Kasumi-1 (cell line): ENCODE results near the gene POP4.
A peak's percentile ranks its signal among the peaks of the same experiment; 100 is the strongest.
"Not testable (repeated sequence)": the region's sequence is repeated elsewhere in the genome, so short reads cannot be mapped to it uniquely, and the experiment has no call there.

Experiments used
- DNase-seq, 2 experiments: peaks; one replicate each; lab custom pipeline; 2025; lab: John Stamatoyannopoulos, UW

The POP4 gene

GRCh38 chr19:29612121-29612520, 6.0 kb downstream of the POP4 start:
- DNase-seq: no peak

GRCh38 chr19:29612801-29613595, 6.9 kb downstream of the POP4 start:
- no peak for DNase-seq

DNA sequence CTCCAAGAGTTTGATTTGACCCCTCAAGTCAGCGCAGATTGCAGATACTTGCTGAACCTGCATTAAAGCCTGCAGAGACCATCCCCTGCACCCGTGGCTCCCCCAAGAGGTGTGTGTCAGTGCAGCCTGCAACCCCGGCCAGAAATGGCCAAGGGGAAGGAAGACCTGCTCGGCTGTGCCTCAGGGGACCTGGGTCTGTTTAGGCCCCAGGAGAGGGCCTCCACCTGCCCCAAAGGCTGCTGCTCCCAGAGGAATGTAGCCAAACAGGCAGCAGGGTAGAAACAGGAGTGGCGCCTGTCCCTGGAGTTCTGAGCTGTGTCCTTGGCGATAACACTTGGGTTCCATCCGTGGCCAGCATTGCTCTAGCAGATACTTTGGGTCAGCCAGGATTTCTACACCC, 8.0 kb downstream of the POP4 start:
- no peak for DNase-seq

- DNase-seq: no peak
Observed at GRCh38 chr19:29614780-29615179, 8.7 kb downstream of the POP4 start.

DNA sequence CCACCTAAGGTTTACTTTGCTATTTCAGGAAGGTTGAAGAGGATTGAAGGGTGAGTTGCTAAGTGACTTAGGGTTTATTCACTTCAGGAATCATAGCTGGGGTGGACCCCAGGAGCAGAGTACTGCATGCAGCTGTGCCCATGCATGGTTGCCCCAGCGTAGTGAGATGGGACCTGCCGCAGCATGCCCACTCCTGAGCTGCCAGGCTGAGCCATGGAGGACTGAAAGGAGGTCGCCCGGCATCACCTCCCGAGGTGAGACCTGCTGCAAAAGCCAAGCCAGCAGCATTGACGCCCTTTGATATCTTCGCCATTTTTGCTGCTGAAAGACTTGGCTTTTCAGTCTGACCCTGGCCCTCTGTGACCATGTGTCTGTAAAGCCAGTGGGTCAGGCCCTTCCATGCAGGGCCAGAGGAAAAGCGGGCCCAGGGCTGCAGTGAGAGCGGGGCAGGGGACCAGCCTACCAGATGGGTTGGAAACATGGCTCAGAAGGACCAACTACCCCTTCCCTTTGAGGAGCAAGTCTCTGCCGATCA, 9.9 kb downstream of the POP4 start:
- DNase-seq: no peak

GRCh38 chr19:29616541-29616940, 10.5 kb downstream of the POP4 start:
- DNase-seq: no peak

- DNase-seq: no peak
Observed at GRCh38 chr19:29617366-29618266, 11.5 kb downstream of the POP4 start.

DNA sequence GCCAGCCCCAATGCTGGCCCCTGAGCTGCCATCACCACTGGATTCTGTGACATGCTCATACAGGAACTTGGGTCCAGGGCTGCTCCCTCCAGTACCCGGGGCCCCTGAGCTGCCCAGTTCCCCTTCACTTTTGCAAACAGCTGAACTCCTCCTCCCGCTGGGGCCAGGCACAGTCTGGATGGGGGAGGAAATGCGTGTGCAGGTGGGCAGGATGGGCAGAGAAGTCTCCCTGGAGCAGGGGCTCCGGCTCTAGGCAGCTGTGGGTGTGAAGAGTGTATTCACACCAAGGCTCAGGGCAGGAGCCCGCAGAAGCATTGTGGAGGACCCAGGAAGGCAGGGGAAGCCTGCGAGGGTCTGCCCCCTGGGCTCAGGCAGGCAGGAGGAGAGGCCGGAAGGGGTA, 12.4 kb downstream of the POP4 start:
- DNase-seq: no peak

DNA sequence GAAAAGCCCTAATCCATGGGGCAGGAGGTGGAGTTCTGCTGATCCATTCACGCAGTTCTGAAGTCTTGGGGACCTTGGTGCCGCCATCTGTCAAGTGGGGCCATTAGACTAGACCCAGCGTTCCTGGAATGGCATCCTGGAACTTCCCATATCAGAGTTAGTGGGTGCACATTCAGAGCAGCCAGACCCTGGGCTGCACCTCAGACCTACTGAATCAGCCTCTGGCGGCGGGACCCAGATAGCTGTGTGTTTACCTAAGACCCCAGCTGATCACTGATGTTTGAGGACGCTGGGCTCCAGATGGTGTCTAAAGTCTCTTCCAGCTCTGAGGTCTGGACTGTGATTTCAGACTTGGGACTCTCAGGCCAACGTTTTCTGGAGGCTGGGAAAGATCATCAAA, 12.8 kb downstream of the POP4 start:
- no peak for DNase-seq

DNA sequence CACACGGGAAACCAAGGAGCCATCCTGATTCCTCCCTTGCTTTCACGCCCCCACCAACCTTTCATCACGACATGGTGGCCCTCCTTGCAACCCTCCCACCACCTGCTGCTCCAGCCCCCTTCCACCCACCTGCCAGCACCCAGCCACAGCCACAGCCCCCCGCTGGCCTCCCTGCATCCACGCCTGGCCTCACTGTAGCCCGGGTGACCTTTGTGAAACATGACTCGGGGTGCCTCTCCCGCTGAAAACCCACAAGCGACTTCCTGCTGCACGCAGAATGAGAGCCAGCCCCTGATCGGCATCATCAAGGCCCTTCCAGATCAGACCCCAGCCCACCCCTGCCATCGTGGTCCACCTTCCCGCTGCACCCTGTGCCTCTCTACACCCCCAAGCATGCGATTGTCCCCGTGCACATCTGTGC, 14.9 kb downstream of the POP4 start:
- no peak for DNase-seq

- DNase-seq: peak; percentile 20
Observed at GRCh38 chr19:29622166-29623070, 16.3 kb downstream of the POP4 start.

DNA sequence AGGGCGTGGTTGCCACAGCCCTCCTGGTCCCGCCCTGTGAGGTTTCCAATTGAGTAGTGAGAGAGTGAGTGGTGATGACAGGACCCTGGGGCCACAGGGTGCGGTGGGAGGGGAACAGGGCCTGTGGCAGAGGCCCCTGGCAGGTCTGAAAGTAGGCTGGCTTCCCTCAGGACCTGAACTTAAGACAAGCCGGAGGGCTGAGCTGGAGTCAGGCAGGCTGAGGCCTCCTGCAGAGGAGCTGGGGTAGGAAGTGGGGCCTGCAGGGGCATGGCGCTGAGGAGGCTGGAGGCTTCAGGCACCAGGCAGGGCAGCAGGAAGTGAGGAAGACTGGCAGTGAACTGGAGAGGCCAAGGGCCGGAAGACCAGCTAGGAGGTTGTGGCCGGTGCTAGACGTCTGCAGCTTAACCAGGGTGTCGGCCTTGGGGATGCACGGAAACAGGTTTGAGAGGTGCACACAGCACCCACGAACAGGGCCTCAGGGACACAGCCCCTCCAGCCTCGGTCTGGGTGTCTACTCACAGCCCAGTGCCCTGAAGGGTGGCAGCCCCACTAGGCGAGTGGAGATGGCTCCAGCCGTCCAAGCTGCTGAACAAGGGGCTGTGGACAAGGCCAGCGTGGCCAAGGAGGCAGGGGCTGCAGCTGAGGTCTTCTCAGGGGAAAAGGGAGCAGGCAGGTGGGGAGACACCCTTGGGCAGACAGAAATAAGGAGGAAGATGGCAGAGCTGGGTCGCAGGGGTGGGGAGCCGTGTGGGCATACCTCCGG, 17.8 kb downstream of the POP4 start:
- DNase-seq: no peak

GRCh38 chr19:29624489-29625185, 18.6 kb downstream of the POP4 start:
- DNase-seq: no peak

GRCh38 chr19:29625186-29625651, 19.1 kb downstream of the POP4 start:
- DNase-seq: no peak

DNA sequence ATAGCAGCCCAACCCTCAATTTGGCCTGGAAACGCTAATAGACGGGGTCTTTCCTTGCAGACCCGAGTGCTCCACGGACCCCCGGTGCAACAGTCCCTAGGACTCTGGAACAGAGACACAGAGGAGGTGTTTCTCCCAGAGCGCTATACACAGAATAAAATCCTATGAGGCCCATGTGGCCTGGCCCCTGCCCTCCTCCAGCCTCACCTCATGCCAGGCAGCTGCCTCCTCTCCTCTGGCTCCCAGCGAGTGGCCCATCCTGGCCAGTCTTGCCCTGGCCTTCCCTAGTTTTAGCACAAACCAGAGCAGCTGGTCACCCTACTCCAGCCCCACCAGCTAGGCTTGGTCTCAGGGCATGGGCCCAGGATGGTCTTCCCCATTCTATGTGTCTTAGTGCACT, 20.3 kb downstream of the POP4 start:
- no peak for DNase-seq

DNA sequence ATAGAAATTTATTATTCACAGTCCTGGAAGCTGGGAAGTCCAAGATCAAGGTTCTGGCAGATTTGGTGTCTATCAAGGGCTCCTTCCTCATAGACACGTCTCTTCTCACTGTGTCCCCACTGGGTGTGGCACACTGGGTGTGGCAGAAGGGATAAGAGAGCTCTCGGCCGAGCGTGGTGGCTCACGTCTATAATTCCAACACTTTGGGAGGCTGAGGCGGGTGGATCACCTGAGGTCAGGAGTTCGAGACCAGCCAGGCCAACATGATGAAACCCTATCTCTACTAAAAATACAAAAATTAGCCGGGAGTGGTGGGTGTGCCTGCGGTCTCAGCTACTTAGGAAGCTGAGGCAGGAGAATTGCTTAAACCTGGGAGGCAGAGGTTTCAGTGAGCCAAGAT, 20.7 kb downstream of the POP4 start:
- DNase-seq: not testable (repeated sequence)

GRCh38 chr19:29628661-29629385, 22.7 kb downstream of the POP4 start:
- DNase-seq: no peak

DNA sequence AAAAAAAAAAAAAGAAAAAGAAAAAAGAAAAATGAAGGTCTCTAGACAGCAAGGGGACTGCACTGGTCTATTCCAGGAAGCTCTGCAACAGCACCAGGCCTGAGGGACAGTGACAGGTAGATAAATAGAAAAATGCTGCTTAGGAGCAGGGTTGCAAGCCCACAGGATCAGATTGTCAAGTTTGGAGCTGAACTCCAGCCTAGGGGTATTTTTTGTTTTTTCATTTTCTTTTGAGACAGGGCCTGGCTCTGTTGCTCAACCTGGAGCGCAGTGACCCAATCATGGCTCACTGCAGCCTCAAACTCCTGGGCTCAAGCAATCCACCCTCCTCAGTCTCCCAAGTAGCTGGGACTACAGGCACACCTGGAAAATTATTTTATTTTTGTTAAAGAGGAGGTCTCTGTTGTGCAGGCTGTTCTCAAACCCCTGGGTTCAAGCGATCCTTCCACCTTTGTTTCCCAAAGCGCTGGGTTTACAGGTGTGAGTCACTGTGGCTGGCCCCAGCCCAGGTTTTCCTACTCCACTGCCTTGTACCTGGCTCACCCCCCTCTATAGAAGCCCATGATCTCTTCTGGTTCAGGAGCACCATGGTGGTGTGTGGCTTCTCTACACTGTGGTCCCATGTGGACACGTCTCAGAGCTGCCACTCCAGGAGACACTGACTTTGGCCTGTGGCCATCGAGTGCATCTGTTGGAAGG, 23.9 kb downstream of the POP4 start:
- DNase-seq: no peak

- no peak for DNase-seq
Observed at GRCh38 chr19:29630655-29631054, 24.6 kb downstream of the POP4 start.
